Measurements from ENCODE around the gene TRAPPC2L.

The TRAPPC2L gene

DNA sequence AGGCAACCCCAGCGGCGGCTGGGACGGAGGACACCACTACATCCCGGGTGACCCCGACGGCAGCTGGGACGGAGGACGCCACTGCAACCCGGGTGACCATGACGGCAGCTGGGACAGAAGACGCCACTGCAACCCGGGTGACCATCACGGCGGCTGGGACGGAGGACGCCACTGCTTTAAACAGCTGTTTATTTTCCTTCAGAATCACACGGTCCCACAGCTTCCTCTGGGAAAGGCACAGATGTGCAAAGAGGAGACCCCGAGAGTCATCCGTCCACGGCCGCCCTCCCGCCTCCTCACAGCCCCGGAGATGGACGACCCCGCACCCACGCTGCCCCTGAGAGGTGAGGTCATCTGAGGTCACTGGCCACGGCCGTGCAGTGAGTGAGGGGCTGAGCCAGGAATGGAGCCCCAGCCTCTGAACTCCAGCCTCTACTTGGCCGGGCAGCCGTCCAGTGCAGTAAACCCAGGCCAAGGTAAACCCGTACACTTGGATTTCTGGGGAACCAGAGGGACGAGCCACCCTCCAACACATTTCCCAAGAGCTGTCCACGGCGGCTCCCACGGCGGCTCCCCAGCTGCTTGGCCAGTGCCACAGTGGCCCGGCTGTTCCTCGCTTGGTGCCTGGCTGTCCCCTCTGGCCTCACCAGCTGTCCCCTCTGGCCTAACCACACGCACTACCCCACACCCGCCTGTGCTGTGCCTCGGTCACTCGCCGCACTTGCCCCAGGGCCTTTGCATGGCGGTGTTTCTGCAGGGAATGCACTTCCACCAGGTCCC, 52.7 kb downstream of the TRAPPC2L start:
- Histone ChIP-seq H3K27me3 (replicated peaks) (peaks cover 12% of the 10 kb centered on the region), H3K4me3 (ENCODE audit: low read depth, low read length) (no peak overlapping the region), H3K27ac (no peak overlapping the region), H3K36me3 (replicated peaks) (no peaks in the 10 kb centered on the region)
- in situ Hi-C loops (cut with HindIII; ENCODE audit: low pct_ligation_motif_present, low sequenced_read_pairs): no loop called here
- no peak for TF ChIP-seq CTCF (IDR thresholded peaks at IDR 0.05; ENCODE audit: low read depth, low read length, missing control alignments)
- DNase-seq: no peak

GRCh38 chr16:88910284-88911135, 53.6 kb downstream of the TRAPPC2L start:
- in situ Hi-C loops (cut with HindIII; ENCODE audit: low pct_ligation_motif_present, low sequenced_read_pairs): no loop called here
- no peak for DNase-seq
- Histone ChIP-seq H3K27me3 (replicated peaks) (peaks cover 12% of the 10 kb centered on the region), H3K27ac (no peak overlapping the region), H3K36me3 (replicated peaks) (no peaks in the 10 kb centered on the region), H3K4me3 (ENCODE audit: low read depth, low read length) (no peak overlapping the region)
- TF ChIP-seq CTCF (IDR thresholded peaks at IDR 0.05; ENCODE audit: low read depth, low read length, missing control alignments): no peak

DNA sequence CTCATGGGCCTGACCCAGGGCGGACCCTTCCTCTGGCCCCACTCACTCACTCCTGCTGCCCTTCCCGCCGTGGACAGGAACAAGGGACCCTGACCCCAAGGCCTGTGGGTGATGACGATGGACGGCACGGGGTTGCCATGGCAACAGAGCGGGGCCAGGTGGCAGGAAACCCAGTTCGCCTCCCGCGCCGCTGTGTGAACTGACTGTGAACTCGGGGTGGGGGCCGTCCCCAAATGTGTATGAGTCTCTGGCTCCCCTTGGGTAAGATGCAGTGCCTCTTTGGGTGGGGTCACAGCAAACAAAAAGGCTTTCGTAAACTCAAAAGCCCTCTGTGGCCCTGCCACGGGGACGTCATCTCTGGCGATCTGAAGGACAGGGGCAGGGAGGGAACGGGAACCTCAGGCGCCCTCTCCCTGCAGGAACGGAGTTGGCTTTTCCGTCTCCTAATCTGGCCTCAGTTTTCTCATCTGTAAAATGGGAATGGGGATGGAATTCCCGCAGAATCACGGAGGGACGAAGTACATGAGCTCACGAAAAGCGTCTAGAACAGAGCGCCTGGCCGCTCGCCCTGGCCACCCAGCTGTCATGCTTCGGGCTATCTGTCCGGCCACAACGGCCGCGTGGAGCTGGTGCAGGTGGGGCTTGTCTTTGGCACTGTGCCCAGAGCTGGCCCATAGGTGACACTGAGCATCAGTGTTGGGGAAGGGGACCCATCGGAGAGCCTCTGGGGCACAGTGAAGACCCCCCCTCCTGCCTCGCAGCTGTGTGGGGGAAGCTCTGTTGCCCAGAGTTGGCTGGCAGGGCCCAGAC, 54.4 kb downstream of the TRAPPC2L start:
- no peak for DNase-seq
- H3K36me3 ChIP-seq (replicated peaks): no peaks in the 10 kb centered on the region
- H3K4me3 ChIP-seq (ENCODE audit: low read depth, low read length): no peak overlapping the region
- in situ Hi-C loops (cut with HindIII; ENCODE audit: low pct_ligation_motif_present, low sequenced_read_pairs): no loop called here
- no peak overlapping the region for H3K27ac ChIP-seq
- peaks cover 12% of the 10 kb centered on the region for H3K27me3 ChIP-seq (replicated peaks)
- no peak for TF ChIP-seq CTCF (IDR thresholded peaks at IDR 0.05; ENCODE audit: low read depth, low read length, missing control alignments)

DNA sequence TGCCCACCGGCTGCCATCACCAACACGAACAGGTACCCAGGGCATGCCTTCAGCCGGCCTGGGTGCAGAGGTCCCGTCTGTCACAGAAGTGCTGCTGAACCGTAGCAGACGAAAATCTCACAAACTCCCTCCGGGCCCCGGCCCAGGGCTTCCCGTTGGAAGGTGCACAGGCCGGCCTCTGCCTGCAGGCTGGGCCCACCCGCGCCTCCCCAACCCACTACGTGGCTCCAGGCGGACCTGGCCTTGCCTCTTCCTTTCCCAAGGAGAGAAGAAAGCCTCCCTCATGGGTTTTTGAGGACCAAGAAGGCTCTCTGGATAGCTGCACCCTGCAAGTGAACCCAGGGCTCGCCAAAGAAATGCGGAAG, 55.0 kb downstream of the TRAPPC2L start:
- TF ChIP-seq CTCF (IDR thresholded peaks at IDR 0.05; ENCODE audit: low read depth, low read length, missing control alignments): no peak
- H3K36me3 ChIP-seq (replicated peaks): no peaks in the 10 kb centered on the region
- DNase-seq: no peak
- no peak overlapping the region for H3K27ac ChIP-seq
- in situ Hi-C loops (cut with HindIII; ENCODE audit: low pct_ligation_motif_present, low sequenced_read_pairs): no loop called here
- H3K27me3 ChIP-seq (replicated peaks): peaks cover 12% of the 10 kb centered on the region
- no peak overlapping the region for H3K4me3 ChIP-seq (ENCODE audit: low read depth, low read length)
